Stimulated activated CD4-positive, alpha-beta T cell treated with anti-CD3 and anti-CD28 coated beads, Interleukin-12 subunit alpha, Interleukin-12 subunit beta, amount 100 ng/mL, for 24 hours (primary cell): ENCODE results near the gene HOXD10.

ENCODE experiments used
- DNase-seq, 2 experiments: peaks; one replicate each; pipeline ENCODE4 v3.0.0-alpha.2; 2020; ENCODE audit warnings: low read depth in 2 of 2

HOXD10 gene

GRCh38 chr2:176115883-176116813 lies at the start of gene HOXD10:
Gene HOXD10, plus strand, starts transcription at chr2:176116778. Its CDS starts 56 bp downstream, at chr2:176116834.
- no peak for DNase-seq

- DNase-seq, result no peak
Measured at GRCh38 chr2:176067589-176068418, 48.8 kb upstream of the HOXD10 start.

- DNase-seq, result no peak
Measured at GRCh38 chr2:176068419-176068832, 48.2 kb upstream of the HOXD10 start.

GRCh38 chr2:176071330-176072291 lies 45.0 kb upstream of the HOXD10 start:
- DNase-seq, result no peak

GRCh38 chr2:176072292-176072669 lies 44.3 kb upstream of the HOXD10 start:
- no peak for DNase-seq

GRCh38 chr2:176072951-176073904 lies 43.4 kb upstream of the HOXD10 start:
- DNase-seq, result no peak

GRCh38 chr2:176074919-176075425 lies 41.6 kb upstream of the HOXD10 start:
- DNase-seq, result no peak

GRCh38 chr2:176075481-176075880 lies 41.1 kb upstream of the HOXD10 start:
- no peak for DNase-seq

GRCh38 chr2:176076063-176076462 lies 40.5 kb upstream of the HOXD10 start:
- DNase-seq, result no peak

- DNase-seq, result no peak
Measured at GRCh38 chr2:176076796-176077195, 39.8 kb upstream of the HOXD10 start.

- DNase-seq, result no peak
Measured at GRCh38 chr2:176078541-176079284, 37.9 kb upstream of the HOXD10 start.

GRCh38 chr2:176079285-176079830 lies 37.2 kb upstream of the HOXD10 start:
- no peak for DNase-seq

- no peak for DNase-seq
Measured at GRCh38 chr2:176079831-176080539, 36.6 kb upstream of the HOXD10 start.

GRCh38 chr2:176080540-176081375 lies 35.8 kb upstream of the HOXD10 start:
- no peak for DNase-seq

GRCh38 chr2:176081376-176081836 lies 35.2 kb upstream of the HOXD10 start:
- DNase-seq, result no peak

GRCh38 chr2:176081837-176082524 lies 34.6 kb upstream of the HOXD10 start:
- no peak for DNase-seq

- DNase-seq, result no peak
Measured at GRCh38 chr2:176082525-176082823, 34.1 kb upstream of the HOXD10 start.
